Ecto neural progenitor cell (in vitro differentiated cells): ENCODE results near the gene PIK3R5.
"Not testable (repeated sequence)": the region's sequence is repeated elsewhere in the genome, so short reads cannot be mapped to it uniquely, and the experiment has no call there.

Experiments used
- DNase-seq: peaks from one replicate; pipeline ENCODE4 v3.0.0-alpha.2; 2018; ENCODE audit warnings: low spot score

Gene PIK3R5

DNA sequence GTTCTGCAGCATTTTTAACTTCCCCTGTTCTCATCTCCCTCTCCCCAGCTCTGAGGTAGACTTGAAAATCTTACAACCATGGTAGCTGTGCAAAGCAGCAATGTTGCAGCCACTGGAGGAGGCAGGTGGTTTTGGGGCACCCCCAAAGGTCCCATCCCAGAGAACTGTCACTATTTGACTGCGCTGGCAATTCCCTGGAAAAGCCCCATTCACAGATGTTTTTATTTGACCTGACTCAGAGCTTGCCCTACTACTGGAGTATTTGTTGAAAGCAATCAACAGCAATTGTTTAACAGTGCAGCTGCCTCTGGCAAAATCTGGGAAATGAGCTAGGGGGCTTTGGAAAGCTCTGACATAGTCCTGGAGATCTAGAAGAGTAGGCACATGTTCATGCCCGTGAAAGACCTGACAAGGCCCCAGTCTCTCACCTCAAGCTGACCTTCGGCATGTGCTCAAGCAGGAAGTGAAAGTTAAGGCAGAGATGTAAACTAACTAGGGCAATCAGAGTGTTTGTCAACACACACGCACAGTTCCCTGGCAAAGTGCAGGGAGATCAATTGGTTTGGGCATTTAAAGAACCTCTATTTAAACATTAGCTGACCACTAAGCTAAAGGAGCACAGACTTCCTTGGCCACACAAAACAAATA lies 19.7 kb upstream of the PIK3R5 start:
- DNase-seq: peak; percentile 12

DNA sequence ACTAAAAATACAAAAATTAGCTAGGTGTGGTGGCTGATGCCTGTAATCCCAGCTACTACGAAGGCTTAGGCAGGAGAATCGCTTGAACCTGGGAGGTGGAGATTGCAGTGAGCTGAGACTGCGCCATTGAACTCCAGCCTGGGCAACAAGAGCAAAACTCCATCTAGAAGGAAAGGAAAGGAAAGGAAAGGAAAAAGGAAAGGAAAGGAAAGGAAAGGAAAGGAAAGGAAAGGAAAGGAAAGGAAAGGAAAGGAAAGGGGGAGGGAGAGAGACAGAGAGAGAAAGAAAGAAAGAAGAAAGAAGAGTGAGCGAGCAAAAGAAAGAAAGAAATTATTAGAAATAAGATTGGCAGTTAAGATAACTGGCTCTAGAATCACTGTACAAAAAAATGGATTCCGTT lies 18.7 kb upstream of the PIK3R5 start:
- DNase-seq: not testable (repeated sequence)

DNA sequence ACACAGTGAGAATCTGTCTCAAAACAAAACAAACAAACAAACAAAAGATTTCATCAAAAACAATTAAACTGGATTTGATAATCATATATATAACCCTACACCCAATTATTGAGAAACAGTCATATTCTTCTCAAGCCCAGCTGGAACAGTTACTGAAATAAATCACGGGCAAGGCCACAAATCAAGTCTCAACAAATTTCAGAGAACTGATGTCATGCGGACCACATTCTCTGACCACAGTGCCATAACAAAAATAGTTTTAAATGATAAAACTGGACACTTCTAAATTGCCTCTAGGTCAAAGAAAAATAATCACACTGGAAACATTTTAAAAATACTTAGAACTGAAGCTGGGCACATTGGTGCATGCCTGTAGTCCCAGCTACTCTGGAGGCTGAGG lies 15.9 kb upstream of the PIK3R5 start:
- DNase-seq: no peak

DNA sequence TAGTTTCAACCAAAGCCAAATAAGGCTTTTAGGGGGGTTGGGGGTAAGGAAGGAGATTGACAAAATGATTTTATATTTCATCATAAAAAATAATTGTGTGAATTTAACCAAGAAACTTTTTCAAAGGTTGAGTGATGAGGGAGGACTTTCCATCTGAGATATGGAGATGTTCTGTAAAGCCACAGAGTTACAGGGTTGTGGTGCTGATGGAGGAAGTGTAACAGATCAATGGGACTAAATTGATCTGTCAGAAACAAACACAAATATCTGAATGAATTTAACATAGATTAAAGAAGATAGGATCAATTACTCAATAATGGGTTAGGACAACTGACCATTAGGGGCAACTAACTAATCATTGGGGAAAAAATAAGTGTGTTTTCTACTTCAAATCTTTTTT lies 14.2 kb upstream of the PIK3R5 start:
- DNase-seq: no peak

DNA sequence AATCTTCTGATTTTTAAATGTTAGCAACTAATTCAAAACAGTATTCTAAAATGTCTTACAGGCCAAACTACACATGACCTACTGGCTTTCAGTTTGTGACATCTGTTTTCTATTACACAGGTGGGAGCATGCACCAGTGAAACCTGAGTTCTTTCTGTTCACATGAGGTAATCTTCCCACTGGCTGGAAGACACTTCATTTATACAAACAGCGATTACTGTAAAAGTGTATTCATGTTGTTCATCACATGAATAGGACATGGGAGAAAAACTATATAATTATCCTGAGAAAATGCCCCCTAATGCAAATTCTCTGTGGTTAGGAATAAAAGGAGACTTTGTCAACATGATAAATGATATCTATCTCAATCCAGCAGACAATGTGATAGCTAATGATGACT lies 11.1 kb upstream of the PIK3R5 start:
- no peak for DNase-seq

DNA sequence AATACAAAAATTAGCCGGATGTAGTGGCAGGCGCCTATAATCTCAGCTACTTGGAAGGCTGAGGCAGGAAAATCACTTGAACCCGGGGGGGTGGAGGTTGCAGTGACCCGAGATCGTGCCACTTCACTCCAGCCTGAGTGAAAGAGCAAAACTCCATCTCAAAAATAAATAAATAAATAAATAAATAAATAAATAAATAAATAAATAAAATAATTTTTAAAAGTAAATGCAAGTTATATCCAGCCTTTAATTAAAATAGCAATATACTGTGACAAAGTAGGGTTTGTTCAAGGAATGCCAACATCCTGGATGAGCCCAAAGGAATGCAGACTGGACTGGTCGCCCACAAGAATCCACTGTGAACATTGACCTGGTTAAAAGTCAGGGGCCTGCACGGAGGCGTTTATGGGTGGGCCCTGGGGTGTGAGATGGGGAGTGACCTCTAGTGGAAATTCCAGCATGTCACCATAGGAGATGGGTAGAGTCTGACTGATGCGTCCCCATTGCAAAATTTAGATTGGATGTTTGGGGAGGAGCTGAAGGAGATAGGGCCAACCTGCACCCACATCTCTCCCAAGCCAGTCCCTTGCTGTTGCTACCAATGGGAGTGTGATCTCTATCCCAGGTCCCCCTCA lies 9.7 kb upstream of the PIK3R5 start:
- DNase-seq: no peak

DNA sequence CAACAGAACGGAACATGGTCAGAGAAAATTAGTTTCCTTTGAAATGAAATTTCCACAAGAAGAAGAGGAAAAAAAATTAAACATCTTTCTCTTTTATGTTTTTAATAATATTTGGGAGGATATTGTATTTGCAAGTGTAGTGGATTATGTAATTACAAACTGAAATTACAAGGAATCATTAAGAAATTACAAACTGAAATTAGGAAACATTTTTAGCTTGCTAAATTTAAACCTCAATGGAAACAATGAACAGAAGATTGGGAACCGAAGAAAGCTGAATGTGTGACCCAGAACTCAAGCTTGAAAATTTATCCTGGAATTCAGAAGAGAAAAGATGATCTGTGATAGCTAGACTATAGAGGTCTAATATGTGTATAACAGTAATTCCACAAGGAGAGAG lies 4.4 kb upstream of the PIK3R5 start:
- DNase-seq: no peak

DNA sequence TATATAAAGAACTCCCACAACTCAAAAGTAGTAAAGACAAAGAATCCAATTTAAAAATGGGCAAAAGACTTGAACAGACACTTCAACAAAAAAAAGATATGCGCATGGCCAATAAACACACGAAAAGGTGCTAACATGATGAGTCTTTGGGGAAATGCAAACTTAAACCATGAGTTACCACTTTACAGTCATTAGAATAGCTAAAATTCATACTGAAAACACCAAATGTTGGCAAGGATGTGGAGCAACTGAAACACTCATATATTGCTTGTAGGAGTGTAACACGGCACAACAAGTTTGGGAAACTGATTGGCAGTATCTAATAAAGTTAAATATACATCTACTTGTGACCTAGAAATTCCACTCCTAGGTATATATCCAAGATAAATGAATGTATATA lies 3.0 kb upstream of the PIK3R5 start:
- DNase-seq: no peak

DNA sequence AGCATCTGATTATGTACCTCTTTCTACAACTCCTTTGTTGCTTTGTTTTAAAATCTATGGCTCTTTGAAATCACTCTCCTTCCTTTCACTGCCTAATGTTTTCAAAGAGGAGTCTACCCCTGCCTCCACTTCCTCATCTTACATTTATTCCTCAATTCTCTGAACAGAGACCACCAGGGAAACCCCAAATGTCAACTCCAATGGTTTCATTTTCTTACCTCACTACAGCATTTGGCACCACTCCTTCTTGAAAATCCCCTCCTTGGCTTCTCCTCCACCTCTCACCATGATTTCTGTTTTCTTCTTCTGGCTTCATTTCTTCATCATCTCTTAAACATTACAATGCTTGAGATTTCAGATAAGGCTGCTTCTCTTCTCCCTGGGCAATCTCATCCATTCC lies 2.4 kb upstream of the PIK3R5 start:
- no peak for DNase-seq

DNA sequence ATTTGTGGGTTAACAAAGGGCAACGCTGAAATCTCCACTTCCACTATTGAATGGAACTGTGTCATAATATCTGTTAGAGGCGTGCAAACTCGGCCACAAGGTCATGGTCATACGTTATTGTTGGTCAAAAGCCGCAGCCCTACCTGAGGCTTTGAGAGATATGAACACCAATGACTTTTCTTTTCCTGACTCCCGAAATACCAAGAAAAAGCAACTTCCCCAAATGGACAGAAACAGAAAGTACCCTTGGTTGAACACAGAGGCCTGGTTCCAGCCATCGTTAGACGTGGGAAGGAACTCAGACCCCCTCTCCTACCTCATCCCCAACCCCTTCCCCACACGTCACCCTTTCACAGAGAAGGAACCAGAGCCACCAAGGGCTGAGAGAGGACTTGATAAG lies 1.4 kb upstream of the PIK3R5 start:
- DNase-seq: no peak

DNA sequence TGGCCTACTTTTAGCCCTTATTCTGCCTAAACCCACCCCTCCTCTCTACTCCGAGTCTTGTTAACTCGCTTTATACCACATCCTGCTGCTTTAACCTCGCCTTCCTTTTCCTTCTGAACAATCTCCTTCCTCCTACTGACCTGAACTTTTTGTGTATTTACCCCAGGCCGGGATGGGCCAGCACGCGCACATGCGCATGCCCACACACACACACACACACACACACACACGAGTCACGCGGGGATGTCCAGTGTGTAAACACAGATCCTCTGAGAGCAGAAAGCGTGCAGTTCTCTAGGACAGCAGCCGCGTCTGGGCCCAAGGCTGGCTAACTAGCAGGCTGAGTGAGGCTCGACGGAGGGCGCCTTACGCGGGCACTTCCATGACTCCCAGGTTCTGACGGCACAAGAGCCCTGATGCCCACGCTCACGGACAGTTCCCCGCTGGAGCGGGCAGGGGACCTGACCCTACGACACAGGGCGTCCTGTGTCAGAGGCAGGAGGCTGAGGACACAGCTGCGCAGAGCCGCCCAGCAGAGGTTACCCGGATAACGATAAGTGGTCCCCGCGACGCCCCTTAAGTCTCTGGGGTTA lies 610 bp downstream of the PIK3R5 start:
- no peak for DNase-seq

DNA sequence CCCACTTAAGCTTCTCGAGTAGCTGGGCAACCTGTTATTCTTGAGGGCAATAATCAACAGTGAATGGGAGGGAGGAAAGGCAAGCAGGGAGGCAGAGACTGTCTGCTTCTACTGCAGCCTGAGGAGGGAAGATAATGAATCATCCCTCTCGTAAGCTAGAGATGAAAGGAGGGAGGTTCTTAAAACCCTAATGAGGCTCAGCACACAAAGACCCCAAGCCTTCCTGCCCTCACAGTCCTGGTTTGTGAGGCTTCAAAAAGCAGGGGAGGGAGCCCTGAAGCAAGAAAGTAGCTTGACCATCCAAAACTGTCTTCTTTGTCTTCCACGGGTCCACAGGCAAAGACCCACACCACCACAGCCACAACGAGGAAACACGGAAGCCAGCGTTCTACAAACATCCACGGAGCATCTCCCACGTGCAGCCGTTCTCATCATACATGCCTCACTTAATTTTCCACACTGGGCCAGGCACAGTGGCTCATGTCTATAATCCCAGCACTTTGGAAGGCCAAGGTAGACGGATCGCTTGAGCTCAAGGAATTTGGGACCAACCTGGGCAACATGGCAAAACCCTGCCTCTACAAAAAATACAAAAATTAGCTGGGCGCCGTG lies 1.8 kb downstream of the PIK3R5 start:
- DNase-seq: no peak

DNA sequence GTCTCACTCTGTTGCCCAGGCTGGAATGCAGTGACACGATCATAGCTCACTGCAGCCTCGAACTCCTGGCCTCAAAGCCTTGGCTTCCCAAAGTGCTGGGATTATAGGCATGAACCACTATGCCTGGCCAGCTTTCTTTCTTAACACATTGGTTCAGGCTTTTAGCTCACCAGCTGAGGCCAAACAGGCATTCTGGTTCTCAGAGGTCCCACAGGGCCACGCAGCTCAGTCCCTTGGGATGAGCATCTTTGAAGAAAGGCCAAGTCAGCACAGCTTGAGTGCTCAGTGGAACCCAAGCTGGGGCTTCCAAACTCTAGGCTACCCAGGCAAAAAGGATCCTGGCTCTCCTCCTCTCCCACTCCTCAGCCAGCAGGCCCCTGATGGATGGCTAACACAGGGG lies 2.5 kb downstream of the PIK3R5 start:
- no peak for DNase-seq

DNA sequence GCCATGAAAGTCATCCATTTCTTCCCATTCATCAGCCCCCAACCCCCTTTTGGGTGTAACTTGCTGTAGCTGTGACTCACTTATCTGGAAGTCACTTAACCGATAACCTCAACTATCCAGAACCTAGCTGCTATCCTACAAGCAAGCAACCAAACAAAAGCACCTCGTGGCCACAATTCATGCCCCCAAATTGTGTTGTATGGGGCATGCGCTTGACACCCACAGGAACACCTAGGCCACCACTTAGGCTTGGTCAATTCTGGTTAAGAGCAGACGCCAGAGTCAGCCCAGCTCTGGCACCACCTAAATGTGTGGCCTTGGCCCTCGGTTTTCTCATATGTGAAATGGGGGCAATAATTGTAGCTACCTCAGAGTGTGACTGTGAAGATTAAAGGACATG lies 3.7 kb downstream of the PIK3R5 start:
- no peak for DNase-seq

DNA sequence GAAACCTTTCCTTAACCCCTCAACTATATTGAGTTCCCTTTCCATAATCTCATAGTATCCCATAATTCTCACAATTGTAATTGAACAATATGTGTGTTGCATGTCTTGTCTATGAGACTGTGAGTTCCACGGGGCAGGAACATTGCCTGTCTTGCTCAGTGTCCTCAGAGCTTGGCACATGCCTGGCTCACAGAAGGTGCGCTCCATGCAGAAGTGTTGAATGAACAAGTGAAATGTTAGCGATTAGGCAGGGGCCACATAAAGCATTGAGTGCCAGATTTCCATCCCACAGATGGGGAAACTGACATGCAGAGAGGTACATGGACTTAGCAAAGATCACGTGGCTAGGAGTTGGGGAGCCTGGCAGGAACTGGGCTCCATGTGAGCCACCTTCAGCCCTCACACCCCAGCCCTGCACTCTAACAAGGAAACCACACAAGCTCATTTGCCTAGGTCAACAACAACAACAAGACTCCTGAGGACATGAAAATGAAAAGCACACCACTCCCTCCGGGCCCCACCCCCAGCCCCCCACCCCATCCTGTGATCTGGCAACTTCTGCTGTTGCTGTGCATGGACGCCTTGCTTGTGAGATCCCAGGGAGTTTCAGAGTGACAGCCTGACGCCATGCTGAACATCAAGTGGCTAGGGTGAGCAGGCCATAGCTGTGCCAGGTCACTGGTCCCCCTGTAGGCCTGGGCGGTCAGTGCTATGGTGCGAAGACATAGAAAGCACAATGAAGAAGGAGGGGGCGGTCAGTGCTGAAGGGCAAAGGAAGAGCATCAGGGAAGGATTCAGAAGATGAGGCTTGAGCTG lies 5.0 kb downstream of the PIK3R5 start:
- no peak for DNase-seq

DNA sequence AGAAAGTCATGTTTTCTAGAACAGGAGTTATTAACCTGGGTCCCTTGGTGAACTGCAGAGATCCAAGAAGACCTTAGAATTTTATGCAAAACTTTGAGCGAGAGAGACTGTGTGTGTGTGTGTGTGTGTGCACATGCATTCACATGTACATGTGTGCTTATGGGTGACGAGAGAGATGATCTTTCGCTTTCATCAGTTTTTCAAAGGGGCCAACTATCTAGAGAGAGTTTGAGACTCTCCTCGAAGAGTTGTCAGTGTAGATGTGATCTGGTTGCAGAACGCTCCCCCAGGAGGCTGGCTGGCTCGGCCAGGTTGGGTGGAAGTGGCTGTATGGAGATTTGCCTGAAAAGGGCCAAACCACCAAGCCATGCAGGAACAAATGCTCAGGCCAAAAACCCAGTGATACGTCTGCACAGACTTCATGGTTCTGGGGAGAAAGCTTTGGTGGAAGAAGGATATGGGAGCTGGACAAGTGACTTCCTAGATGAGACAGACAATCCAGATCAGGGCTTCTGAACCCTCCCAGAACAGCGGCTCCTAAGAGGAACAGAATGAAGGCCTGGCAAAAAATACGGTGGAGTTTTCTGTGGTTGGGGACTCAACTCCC lies 6.1 kb downstream of the PIK3R5 start:
- DNase-seq: no peak

DNA sequence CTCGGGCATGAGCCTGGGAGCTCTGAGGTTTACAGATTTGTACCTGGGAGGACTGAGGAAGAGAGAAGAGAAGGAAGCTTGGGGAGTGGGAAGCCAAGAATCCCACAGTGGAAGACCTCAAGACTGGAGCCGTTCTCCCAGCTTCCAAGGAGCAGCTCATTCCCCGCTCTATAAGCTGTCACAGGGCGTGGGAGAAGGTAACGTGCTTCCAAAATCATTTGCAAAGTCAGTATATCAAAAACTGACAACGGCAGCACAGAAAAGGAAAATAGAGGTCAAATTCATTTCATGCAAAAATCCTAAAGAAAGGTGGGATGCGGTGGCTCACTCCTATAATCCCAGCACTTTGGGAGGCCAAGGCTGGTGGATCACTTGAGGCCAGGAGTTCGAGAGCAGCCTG lies 7.8 kb downstream of the PIK3R5 start:
- DNase-seq: no peak

DNA sequence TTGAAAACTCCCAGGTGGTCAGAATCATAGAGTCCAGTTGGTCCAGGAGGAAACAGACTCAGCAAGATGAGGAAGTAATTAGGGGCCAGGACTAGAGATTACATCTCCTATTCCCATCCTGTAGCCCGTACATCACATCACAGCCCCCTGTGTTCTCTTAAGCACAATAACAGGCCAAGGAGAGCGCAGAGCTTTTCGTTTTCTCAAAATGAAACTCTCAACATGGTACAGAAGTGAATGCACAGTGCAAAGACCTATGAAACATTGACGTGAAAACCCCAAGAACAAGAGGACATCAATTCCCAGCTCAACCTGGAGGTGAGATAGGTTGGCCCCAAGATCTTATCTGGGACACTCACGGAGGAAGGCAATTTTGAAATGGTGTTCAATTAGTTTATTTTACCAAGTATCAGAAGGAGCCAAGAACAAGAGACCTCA lies 9.0 kb downstream of the PIK3R5 start:
- DNase-seq: no peak

DNA sequence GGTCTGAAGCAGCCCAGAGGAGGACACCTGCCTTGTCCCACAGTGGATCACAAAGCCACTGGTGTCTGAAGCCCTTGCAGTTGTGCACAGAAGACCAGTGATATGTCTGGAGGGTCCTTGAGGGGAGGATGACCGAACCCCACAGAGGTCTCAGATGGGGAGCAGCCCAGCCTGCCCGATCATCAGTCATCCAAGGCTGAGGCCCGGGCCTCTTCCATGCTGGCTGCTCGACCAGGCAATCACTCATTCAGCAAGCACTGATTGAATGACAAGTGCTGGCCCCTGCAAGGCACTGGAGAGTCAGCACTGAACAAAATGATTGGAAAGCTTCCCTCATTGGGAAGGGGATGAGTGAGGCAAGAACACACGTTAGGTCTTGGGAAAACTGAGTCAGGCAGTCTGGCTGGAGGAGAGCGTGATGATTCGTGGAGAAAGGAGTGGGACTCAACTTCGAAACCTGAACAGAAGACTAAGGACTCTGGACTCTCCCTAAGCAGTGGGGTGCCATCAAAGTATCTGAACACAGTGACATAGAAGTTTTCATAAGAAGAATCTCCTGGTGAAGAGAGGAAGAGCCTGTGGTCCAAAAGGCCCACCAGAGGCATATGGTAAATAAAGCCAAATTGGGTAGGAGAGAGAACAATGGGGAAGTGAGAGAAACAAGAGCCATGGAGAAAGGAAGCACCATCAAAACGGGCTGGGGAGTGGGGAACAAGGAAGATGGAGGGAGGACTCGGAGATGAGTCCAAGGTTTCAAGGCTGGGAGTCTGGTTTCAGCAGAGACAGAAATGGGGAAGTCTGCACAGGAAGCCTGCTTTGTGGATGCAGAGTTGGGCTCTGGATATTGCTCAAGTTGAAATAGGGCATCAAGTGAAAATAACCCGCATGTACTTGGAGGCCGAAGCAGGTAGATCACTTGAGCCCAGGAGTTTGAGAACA lies 10.2 kb downstream of the PIK3R5 start:
- DNase-seq: no peak

DNA sequence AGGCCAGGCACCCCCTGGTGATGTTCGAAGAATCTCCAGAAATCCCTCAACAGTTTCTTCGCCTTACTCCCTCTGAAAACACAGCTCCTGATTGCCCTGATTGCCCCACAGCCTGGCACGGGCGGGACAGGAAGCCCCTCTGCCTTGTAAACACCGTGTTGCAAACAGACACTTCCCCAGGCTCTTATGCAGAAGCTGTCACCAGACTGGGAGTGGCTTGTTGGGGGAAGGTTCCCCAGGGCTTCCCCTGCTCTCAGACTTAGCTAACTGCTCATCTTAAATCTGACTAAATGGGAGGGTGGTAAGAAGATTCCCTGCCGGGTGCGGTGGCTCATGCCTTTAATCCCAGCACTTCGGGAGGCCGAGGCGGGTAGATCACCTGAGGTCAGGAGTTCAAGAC lies 11.2 kb downstream of the PIK3R5 start:
- no peak for DNase-seq
